ENCODE data around the gene IL17RB. TPM values are rescaled to one million over a fixed set of nuclear protein-coding genes. Genes with fewer than 3 reads are reported as not detected.

The IL17RB gene
- total and polyA plus RNA-seq, 2 of the 8 experiments (the other 6 are each of a cell fraction or from before 2014, with no cell fraction given): 7.0 to 24.6 TPM

GRCh38 chr3:53883008-53883407 lies 36.6 kb downstream of the IL17RB start:
- no peak overlapping the region for H2BK120ac ChIP-seq (replicated peaks; ENCODE audit: low read depth, low read length)
- peaks cover 2% of the 10 kb centered on the region; the same call in 1 of the 2 replicates for H3K23me2 ChIP-seq (ENCODE audit: low read depth, low read length)
- no peak overlapping the region for H3K56ac ChIP-seq (replicated peaks; ENCODE audit: insufficient read length, low read depth, low read length)
- H3K14ac ChIP-seq (ENCODE audit: insufficient read length): no peak overlapping the region
- H3K4me2 ChIP-seq (ENCODE audit: insufficient read depth in 1 of 2, low read depth in 2 of 2, low read length in 2 of 2): peak overlapping the region in 1 of 2 experiments; percentile 88; a peak in 1 of 4 replicates
- peaks cover 3 to 7% (median 4%) of the 10 kb centered on the region in 4 experiments; a peak in 5 of 7 replicates for H3K4me1 ChIP-seq (replicated peaks in 1 of 4; ENCODE audit: control insufficient read depth in 3 of 4, insufficient read depth in 4 of 4, low read length in 3 of 4)
- no peak overlapping the region for H3K9ac ChIP-seq (replicated peaks in 1 of 4; ENCODE audit: extremely low read depth in 1 of 4, low read depth in 3 of 4, low read length in 3 of 4)
- no peak overlapping the region for H2BK12ac ChIP-seq (ENCODE audit: low read depth, low read length)
- H3K27me3 ChIP-seq (replicated peaks in 1 of 4; ENCODE audit: control insufficient read depth in 3 of 4, extremely low read depth in 1 of 4, insufficient read depth in 3 of 4, low read length in 3 of 4): no peaks in the 10 kb centered on the region
- no peak overlapping the region for H2BK20ac ChIP-seq (ENCODE audit: low read length)
- no peak overlapping the region for H2BK15ac ChIP-seq (ENCODE audit: low read length)
- no peak overlapping the region for H3K4me3 ChIP-seq (ENCODE audit: extremely low read depth in 1 of 4, insufficient read depth in 2 of 4, low read depth in 3 of 4, low read length in 4 of 4)
- DNase-seq (ENCODE audit: low read depth in 1 of 2, low spot score in 2 of 2) (no peak), FAIRE-seq (no peak)
- H3K79me2 ChIP-seq (ENCODE audit: control insufficient read depth in 1 of 2, insufficient read depth in 2 of 2, low read length in 2 of 2): peaks cover 0 to 19% of the 10 kb centered on the region in 2 experiments; a peak in 2 of 4 replicates
- no peak overlapping the region for H4K91ac ChIP-seq (replicated peaks; ENCODE audit: insufficient read length, low read length)
- CTCF ChIA-PET (ENCODE audit: partially characterized antibody): no interaction called here
- no peak overlapping the region for H3K23ac ChIP-seq (ENCODE audit: insufficient read length)
- POLR2A ChIA-PET (ENCODE audit: partially characterized antibody): interaction anchor here (1.4 to 1.9 kb wide), 2 partner anchors 8 to 38 kb away, joined by 3 to 7 read pairs; no protein-coding TSS in a partner anchor
- peaks cover 9 to 46% (median 21%) of the 10 kb centered on the region in 4 experiments; a peak in 7 of 8 replicates for H3K36me3 ChIP-seq (ENCODE audit: control insufficient read depth in 2 of 4, insufficient read depth in 4 of 4, low read length in 3 of 4)
- no peaks in the 10 kb centered on the region for H4K20me1 ChIP-seq (replicated peaks in 1 of 2; ENCODE audit: control insufficient read depth in 1 of 2, insufficient read depth in 2 of 2, low read length in 2 of 2)
- no peak overlapping the region for H4K5ac ChIP-seq (ENCODE audit: insufficient read length, low read depth, low read length)
- no peak overlapping the region for H3K4ac ChIP-seq (replicated peaks; ENCODE audit: insufficient read length, low read depth, low read length)
- WGBS, 2 experiments (ENCODE audit: extremely low coverage in 1 of 2, insufficient coverage in 1 of 2, insufficient read length in 1 of 2, insufficient replicate concordance in 2 of 2, low coverage in 1 of 2, low lambda C conversion rate in 2 of 2, missing lambda C conversion rate in 1 of 2): 92% methylated on average over 4 of the region's 4 CpGs; no CpG with 5 or more reads in 1 of the 2 experiments
- no peak overlapping the region for H2AFZ ChIP-seq (ENCODE audit: low read length)
- H2BK5ac ChIP-seq (ENCODE audit: low read depth, low read length): no peak overlapping the region
- no peak overlapping the region for H3K27ac ChIP-seq (ENCODE audit: low read depth, low read length)
- no peak overlapping the region for H3K18ac ChIP-seq (ENCODE audit: extremely low read depth, low read length)
- no peak overlapping the region for H2AK5ac ChIP-seq (ENCODE audit: low read depth, low read length)
- no peaks in the 10 kb centered on the region; the same call in 1 of the 2 replicates for H3K79me1 ChIP-seq (ENCODE audit: low read depth, low read length)
- H3K9me3 ChIP-seq (ENCODE audit: insufficient read depth in 2 of 2, low read depth in 1 of 2, low read length in 1 of 2): no peaks in the 10 kb centered on the region; a peak in 1 of 4 replicates
- H4K8ac ChIP-seq (ENCODE audit: extremely low read depth, insufficient read depth, low read length): no peak overlapping the region
- TF ChIP-seq CTBP2 (IDR thresholded peaks at IDR 0.05; ENCODE audit: borderline replicate concordance, insufficient read depth, insufficient read length, low read length) (no peak), RNF2 (IDR thresholded peaks at IDR 0.05; ENCODE audit: borderline replicate concordance, low read depth, low read length, missing control alignments, poor library complexity, severe bottlenecking) (no peak), SP4 (IDR thresholded peaks at IDR 0.05; ENCODE audit: low read length) (no peak), ZNF274 (IDR thresholded peaks at IDR 0.05; ENCODE audit: borderline replicate concordance, extremely low read depth, low read length) (no peak), POU5F1 (IDR thresholded peaks at IDR 0.05; ENCODE audit: low read depth, low read length) (no peak)
- TF ChIP-seq, protein P1, sequence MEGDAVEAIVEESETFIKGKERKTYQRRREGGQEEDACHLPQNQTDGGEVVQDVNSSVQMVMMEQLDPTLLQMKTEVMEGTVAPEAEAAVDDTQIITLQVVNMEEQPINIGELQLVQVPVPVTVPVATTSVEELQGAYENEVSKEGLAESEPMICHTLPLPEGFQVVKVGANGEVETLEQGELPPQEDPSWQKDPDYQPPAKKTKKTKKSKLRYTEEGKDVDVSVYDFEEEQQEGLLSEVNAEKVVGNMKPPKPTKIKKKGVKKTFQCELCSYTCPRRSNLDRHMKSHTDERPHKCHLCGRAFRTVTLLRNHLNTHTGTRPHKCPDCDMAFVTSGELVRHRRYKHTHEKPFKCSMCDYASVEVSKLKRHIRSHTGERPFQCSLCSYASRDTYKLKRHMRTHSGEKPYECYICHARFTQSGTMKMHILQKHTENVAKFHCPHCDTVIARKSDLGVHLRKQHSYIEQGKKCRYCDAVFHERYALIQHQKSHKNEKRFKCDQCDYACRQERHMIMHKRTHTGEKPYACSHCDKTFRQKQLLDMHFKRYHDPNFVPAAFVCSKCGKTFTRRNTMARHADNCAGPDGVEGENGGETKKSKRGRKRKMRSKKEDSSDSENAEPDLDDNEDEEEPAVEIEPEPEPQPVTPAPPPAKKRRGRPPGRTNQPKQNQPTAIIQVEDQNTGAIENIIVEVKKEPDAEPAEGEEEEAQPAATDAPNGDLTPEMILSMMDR (IDR thresholded peaks at IDR 0.05; ENCODE audit: control extremely low read depth in 1 of 3, insufficient read depth in 1 of 3, low read depth in 1 of 3, low read length in 3 of 3): no peak
- TF ChIP-seq, protein P2, sequence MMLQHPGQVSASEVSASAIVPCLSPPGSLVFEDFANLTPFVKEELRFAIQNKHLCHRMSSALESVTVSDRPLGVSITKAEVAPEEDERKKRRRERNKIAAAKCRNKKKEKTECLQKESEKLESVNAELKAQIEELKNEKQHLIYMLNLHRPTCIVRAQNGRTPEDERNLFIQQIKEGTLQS (IDR thresholded peaks at IDR 0.05; ENCODE audit: insufficient read depth, low read depth, low read length): no peak
- TF ChIP-seq, protein P3, sequence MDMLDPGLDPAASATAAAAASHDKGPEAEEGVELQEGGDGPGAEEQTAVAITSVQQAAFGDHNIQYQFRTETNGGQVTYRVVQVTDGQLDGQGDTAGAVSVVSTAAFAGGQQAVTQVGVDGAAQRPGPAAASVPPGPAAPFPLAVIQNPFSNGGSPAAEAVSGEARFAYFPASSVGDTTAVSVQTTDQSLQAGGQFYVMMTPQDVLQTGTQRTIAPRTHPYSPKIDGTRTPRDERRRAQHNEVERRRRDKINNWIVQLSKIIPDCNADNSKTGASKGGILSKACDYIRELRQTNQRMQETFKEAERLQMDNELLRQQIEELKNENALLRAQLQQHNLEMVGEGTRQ (IDR thresholded peaks at IDR 0.05; ENCODE audit: low read length): no peak
